Middle frontal gyrus (tissue), 1 donor: ENCODE results near the gene SCRG1.

Experiments used
- DNase-seq: peaks from one replicate; pipeline ENCODE4 v3.0.0-alpha.2; 2015; ENCODE audit warnings: low spot score; ENCODE audit errors: extremely low spot score

SCRG1 gene

GRCh38 chr4:173411106-173411693 lies 12.3 kb upstream of the SCRG1 start:
- no peak for DNase-seq

- DNase-seq, result no peak
These were observed 11.2 kb upstream of the SCRG1 start for GRCh38 chr4:173410079-173410478.

- no peak for DNase-seq
These were observed 7.1 kb upstream of the SCRG1 start for GRCh38 chr4:173405840-173406606.

- DNase-seq, result no peak
These were observed 5.5 kb upstream of the SCRG1 start for GRCh38 chr4:173404296-173404865.

GRCh38 chr4:173403051-173403450 lies 4.1 kb upstream of the SCRG1 start:
- no peak for DNase-seq

GRCh38 chr4:173401063-173401462 lies 2.1 kb upstream of the SCRG1 start:
- DNase-seq, result no peak

GRCh38 chr4:173398220-173398619 lies 696 bp downstream of the SCRG1 start:
- no peak for DNase-seq

GRCh38 chr4:173397604-173398003 lies 1.3 kb downstream of the SCRG1 start:
- DNase-seq, result no peak

GRCh38 chr4:173391701-173392100 lies 7.2 kb downstream of the SCRG1 start:
- no peak for DNase-seq

GRCh38 chr4:173386751-173387150 lies 12.2 kb downstream of the SCRG1 start:
- DNase-seq, result no peak

GRCh38 chr4:173382349-173382748 lies 16.6 kb downstream of the SCRG1 start:
- no peak for DNase-seq

GRCh38 chr4:173381610-173382009 lies 17.3 kb downstream of the SCRG1 start:
- DNase-seq, result no peak

- DNase-seq, result no peak
These were observed 17.9 kb downstream of the SCRG1 start for GRCh38 chr4:173380987-173381386.

GRCh38 chr4:173379929-173380328 lies 19.0 kb downstream of the SCRG1 start:
- DNase-seq, result no peak

GRCh38 chr4:173374588-173374987 lies 24.3 kb downstream of the SCRG1 start:
- no peak for DNase-seq

GRCh38 chr4:173371292-173372192 lies 27.4 kb downstream of the SCRG1 start:
- DNase-seq, result peak; percentile 62

- peak; percentile 96 for DNase-seq
These were observed 28.2 kb downstream of the SCRG1 start, which contains the start of gene SAP30 for GRCh38 chr4:173370477-173371291. TSS of gene SAP30 (plus strand) at chr4:173370954. CDS start at chr4:173371183, 229 bp downstream.

GRCh38 chr4:173370130-173370476 lies 28.8 kb downstream of the SCRG1 start:
- DNase-seq, result no peak

GRCh38 chr4:173367946-173368345 lies 31.0 kb downstream of the SCRG1 start:
- DNase-seq, result no peak

GRCh38 chr4:173367285-173367684 lies 31.6 kb downstream of the SCRG1 start:
- DNase-seq, result no peak
